ENCODE results near the gene APBA1.

APBA1 gene

GRCh38 chr9:69622676-69623075, 49.5 kb downstream of the APBA1 start:
- no peak for FAIRE-seq
- TF ChIP-seq TAF1 (IDR thresholded peaks at IDR 0.05; ENCODE audit: borderline replicate concordance, low read depth, low read length) (no peak), POLR2A (IDR thresholded peaks at IDR 0.05; ENCODE audit: low read depth, low read length) (no peak), POLR2AphosphoS5 (IDR thresholded peaks at IDR 0.05; ENCODE audit: low read depth, low read length) (no peak)

DNA sequence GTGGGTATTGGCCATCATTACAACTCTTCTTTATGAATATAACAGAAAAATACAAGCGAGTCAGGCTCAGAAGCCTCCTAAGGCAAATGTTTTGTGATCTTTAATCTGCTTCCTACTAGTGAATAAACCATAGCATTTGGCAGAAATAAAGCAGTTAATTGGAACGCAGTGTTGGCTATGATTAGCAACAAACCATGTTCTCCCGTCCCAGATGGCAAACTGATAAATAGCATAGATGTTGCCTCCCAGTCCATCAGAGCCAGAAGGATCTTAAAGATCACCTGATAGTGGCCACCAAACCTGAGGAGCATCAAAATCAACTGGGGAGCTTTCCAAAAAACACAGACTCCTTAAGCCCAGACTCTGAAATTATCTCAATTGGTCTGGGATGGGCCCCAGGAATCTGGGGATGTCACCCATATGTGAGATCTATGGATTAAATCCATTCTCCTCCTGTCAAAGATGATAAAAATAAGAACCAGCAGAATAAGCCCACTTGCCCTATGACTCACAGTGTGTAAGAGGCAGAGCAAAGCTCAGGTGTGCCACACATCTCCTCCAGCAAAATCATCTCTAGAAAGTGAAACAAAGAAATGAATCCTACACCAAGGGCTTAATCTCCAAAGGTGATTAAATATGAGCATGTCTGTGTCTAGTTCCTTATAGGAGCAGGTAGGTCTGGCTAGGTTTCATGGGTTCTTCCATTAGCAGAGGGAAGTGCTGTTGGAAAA, 50.3 kb downstream of the APBA1 start:
- DNase-seq (ENCODE audit: insufficient read length) (no peak), FAIRE-seq (no peak)
- TF ChIP-seq TAF1 (IDR thresholded peaks at IDR 0.05; ENCODE audit: borderline replicate concordance, low read depth, low read length) (no peak), POLR2A (IDR thresholded peaks at IDR 0.05; ENCODE audit: low read depth, low read length) (no peak), POLR2AphosphoS5 (IDR thresholded peaks at IDR 0.05; ENCODE audit: low read depth, low read length) (no peak)

More at GRCh38 chr9:69622676-69623075, 49.5 kb downstream of the APBA1 start:
- DNase-seq (ENCODE audit: insufficient read length): no peak

DNA sequence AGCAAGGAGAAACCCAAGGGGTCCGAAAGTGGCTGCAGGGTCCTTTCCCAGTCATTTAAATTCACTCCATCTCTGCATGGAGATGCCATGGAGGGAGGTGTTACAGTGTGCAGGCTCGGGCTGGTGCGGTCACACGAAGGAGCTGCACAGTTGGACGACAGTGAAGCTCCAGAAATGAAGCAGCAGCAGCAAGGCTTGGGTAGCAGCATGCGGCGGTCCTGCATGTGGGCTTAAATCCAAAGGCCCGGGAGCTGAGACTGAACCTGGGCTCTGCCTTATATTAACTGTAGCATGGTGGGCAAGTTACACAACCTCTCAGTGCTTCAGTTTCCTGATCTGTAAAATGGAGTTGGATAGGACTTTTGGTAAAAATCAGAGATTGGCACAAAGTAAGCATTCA, 51.4 kb downstream of the APBA1 start:
- TF ChIP-seq POLR2A (IDR thresholded peaks at IDR 0.05; ENCODE audit: low read depth, low read length) (no peak), POLR2AphosphoS5 (IDR thresholded peaks at IDR 0.05; ENCODE audit: low read depth, low read length) (no peak), TAF1 (IDR thresholded peaks at IDR 0.05; ENCODE audit: borderline replicate concordance, low read depth, low read length) (no peak)
- no peak for DNase-seq (ENCODE audit: insufficient read length)
- no peak for FAIRE-seq

- no peak for DNase-seq (ENCODE audit: insufficient read length)
- TF ChIP-seq POLR2AphosphoS5 (IDR thresholded peaks at IDR 0.05; ENCODE audit: low read depth, low read length) (no peak), POLR2A (IDR thresholded peaks at IDR 0.05; ENCODE audit: low read depth, low read length) (no peak), TAF1 (IDR thresholded peaks at IDR 0.05; ENCODE audit: borderline replicate concordance, low read depth, low read length) (no peak)
- FAIRE-seq: no peak
These were observed 52.9 kb downstream of the APBA1 start for GRCh38 chr9:69619233-69619632.

DNA sequence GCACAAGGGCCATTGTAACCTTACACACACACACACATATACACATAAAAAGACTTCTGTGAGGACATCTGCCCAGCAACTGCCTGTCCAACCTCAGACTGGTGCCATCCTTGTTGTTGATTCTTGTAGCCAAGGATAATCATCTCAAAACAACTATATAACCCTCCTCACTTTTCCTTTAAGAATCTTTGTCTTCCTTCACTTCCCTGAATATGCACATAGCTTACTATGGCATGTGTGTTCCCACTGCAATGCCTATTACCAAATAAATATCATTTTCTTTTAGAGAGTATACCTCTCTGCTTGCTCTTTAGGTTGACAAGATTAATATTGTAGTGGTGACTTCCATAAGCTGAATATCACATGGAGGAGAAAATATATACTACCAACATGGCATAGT, 55.2 kb downstream of the APBA1 start:
- no peak for DNase-seq (ENCODE audit: insufficient read length)
- TF ChIP-seq POLR2AphosphoS5 (IDR thresholded peaks at IDR 0.05; ENCODE audit: low read depth, low read length) (no peak), TAF1 (IDR thresholded peaks at IDR 0.05; ENCODE audit: borderline replicate concordance, low read depth, low read length) (no peak), POLR2A (IDR thresholded peaks at IDR 0.05; ENCODE audit: low read depth, low read length) (no peak)
- no peak for FAIRE-seq

- DNase-seq (ENCODE audit: insufficient read length) (no peak), FAIRE-seq (no peak)
- TF ChIP-seq TAF1 (IDR thresholded peaks at IDR 0.05; ENCODE audit: borderline replicate concordance, low read depth, low read length) (no peak), POLR2AphosphoS5 (IDR thresholded peaks at IDR 0.05; ENCODE audit: low read depth, low read length) (no peak), POLR2A (IDR thresholded peaks at IDR 0.05; ENCODE audit: low read depth, low read length) (no peak)
These were observed 56.3 kb downstream of the APBA1 start for GRCh38 chr9:69615880-69616279.

GRCh38 chr9:69611221-69611620, 61.0 kb downstream of the APBA1 start:
- no peak for FAIRE-seq
- no peak for DNase-seq (ENCODE audit: insufficient read length)
- no peak for TF ChIP-seq TAF1 (IDR thresholded peaks at IDR 0.05; ENCODE audit: borderline replicate concordance, low read depth, low read length)
- TF ChIP-seq POLR2AphosphoS5 (IDR thresholded peaks at IDR 0.05; ENCODE audit: low read depth, low read length): no peak
- TF ChIP-seq POLR2A (IDR thresholded peaks at IDR 0.05; ENCODE audit: low read depth, low read length): no peak

GRCh38 chr9:69609156-69609555, 63.0 kb downstream of the APBA1 start:
- FAIRE-seq (no peak), DNase-seq (ENCODE audit: insufficient read length) (no peak)
- no peak for TF ChIP-seq TAF1 (IDR thresholded peaks at IDR 0.05; ENCODE audit: borderline replicate concordance, low read depth, low read length)
- TF ChIP-seq POLR2A (IDR thresholded peaks at IDR 0.05; ENCODE audit: low read depth, low read length): no peak
- TF ChIP-seq POLR2AphosphoS5 (IDR thresholded peaks at IDR 0.05; ENCODE audit: low read depth, low read length): no peak

GRCh38 chr9:69606089-69606488, 66.1 kb downstream of the APBA1 start:
- FAIRE-seq (no peak), DNase-seq (ENCODE audit: insufficient read length) (no peak)
- TF ChIP-seq TAF1 (IDR thresholded peaks at IDR 0.05; ENCODE audit: borderline replicate concordance, low read depth, low read length): no peak
- TF ChIP-seq POLR2A (IDR thresholded peaks at IDR 0.05; ENCODE audit: low read depth, low read length): no peak
- TF ChIP-seq POLR2AphosphoS5 (IDR thresholded peaks at IDR 0.05; ENCODE audit: low read depth, low read length): no peak

DNA sequence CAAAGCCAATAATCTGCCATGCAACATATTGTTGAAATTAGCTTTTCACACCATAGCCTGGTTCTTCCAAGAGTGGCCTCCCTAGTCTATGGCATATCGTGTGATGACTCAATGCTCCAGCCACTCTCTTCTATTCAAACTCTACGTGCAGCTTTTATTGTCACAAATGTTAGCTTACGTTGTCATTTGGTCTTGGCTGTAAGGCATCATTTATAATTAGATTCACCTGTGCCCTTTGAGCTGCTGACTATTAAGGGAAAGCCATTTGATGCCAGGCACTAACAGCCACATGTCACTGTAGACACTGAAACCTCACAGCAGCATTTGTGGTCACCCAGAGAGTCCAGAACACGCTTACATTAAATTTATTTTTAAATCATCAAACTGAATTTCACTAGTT, 66.8 kb downstream of the APBA1 start:
- TF ChIP-seq POLR2A (IDR thresholded peaks at IDR 0.05; ENCODE audit: low read depth, low read length) (no peak), POLR2AphosphoS5 (IDR thresholded peaks at IDR 0.05; ENCODE audit: low read depth, low read length) (no peak), TAF1 (IDR thresholded peaks at IDR 0.05; ENCODE audit: borderline replicate concordance, low read depth, low read length) (no peak)
- FAIRE-seq (no peak), DNase-seq (ENCODE audit: insufficient read length) (no peak)

DNA sequence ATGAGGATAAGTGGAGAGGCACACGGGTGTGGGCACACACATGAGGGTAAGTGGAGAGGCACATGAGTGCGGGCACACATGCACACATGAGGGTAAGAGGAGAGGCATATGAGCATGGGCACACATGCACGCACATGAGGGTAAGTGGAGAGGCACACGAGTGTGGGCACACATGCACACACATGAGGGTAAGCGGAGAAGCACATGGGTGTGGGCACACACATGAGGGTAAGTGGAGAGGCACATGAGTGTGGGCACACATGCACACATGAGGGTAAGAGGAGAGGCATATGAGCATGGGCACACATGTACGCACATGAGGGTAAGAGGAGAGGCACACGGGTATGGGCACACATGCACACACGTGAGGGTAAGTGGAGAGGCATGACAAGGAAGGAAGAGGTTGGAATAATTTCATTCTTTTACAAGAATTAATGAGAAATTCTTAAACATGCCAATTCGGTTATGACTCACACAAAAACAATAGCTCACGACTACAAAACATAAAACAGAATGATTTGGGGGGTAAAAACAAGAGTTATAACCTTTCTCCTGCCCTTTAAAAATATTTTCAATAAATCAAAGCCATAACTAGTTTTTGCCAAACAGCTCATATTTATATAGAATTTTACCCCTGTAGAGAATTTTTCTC, 67.5 kb downstream of the APBA1 start:
- no peak for DNase-seq (ENCODE audit: insufficient read length)
- TF ChIP-seq POLR2A (IDR thresholded peaks at IDR 0.05; ENCODE audit: low read depth, low read length): no peak
- TF ChIP-seq TAF1 (IDR thresholded peaks at IDR 0.05; ENCODE audit: borderline replicate concordance, low read depth, low read length): no peak
- TF ChIP-seq POLR2AphosphoS5 (IDR thresholded peaks at IDR 0.05; ENCODE audit: low read depth, low read length): no peak
- no peak for FAIRE-seq

- FAIRE-seq: no peak
- TF ChIP-seq POLR2AphosphoS5 (IDR thresholded peaks at IDR 0.05; ENCODE audit: low read depth, low read length) (no peak), POLR2A (IDR thresholded peaks at IDR 0.05; ENCODE audit: low read depth, low read length) (no peak), TAF1 (IDR thresholded peaks at IDR 0.05; ENCODE audit: borderline replicate concordance, low read depth, low read length) (no peak)
These were observed 68.5 kb downstream of the APBA1 start for GRCh38 chr9:69603656-69604055.

More at GRCh38 chr9:69603656-69604055, 68.5 kb downstream of the APBA1 start:
- DNase-seq (ENCODE audit: insufficient read length): no peak
